IMR-90 (cell line): Measurements from ENCODE around the gene DMXL1. TPM values are rescaled to one million over a fixed set of nuclear protein-coding genes. Genes with fewer than 3 reads are reported as not detected.

Source experiments
- ATAC-seq: fragments of 200-7000 bp; cut with Tn5 transposase; 2 replicates; pipeline ENCODE4 v1.9.1; 2020; ENCODE audit warnings: low read depth, mild to moderate bottlenecking, moderate library complexity
- BruUV-seq: library from RNA; stranded (reverse); fragments of 400-500 nt; replicated peaks from 2 replicates; lab custom pipeline; 2021; lab: Mats Ljungman, UMichigan
- CTCF ChIA-PET: fragments of 300-600 bp; formaldehyde crosslinking; extraction: SDS; loops from one replicate; lab custom pipeline; 2021; ENCODE audit warnings: antibody characterized with exemption; lab: Yijun Ruan, JAX
- POLR2A ChIA-PET: fragments of 300-600 bp; sonication (Branson Sonifier 250); formaldehyde crosslinking; loops from one replicate; lab custom pipeline; 2022; ENCODE audit warnings: antibody characterized with exemption; ENCODE audit not compliant: unreplicated experiment; lab: Charles Lee
- DNase-seq: peaks from one replicate; pipeline ENCODE4 v3.0.0; 2013
- H2AFZ ChIP-seq: replicated peaks from 2 replicates; pipeline ENCODE3; 2013; ENCODE audit warnings: low read length, mild to moderate bottlenecking; ENCODE audit not compliant: poor library complexity
- H2AK5ac ChIP-seq: 2 replicates; pipeline ENCODE4 v1.6.1; 2013; ENCODE audit warnings: low read depth, low read length, inconsistent platforms
- H2AK9ac ChIP-seq: replicated peaks from 2 replicates; pipeline ENCODE3; 2013; ENCODE audit warnings: mild to moderate bottlenecking, low read depth, low read length, moderate library complexity; ENCODE audit not compliant: poor library complexity
- H2BK120ac ChIP-seq: 2 replicates; pipeline ENCODE4 v1.6.1; 2013; ENCODE audit warnings: low read depth, low read length, inconsistent platforms
- H2BK15ac ChIP-seq: 3 replicates; pipeline ENCODE4 v1.6.1; 2013; ENCODE audit warnings: low read depth, low read length, inconsistent platforms
- H2BK20ac ChIP-seq: 2 replicates; pipeline ENCODE4 v1.6.1; 2013; ENCODE audit warnings: low read depth, mild to moderate bottlenecking, inconsistent platforms, low read length, moderate library complexity
- H2BK5ac ChIP-seq: 2 replicates; pipeline ENCODE4 v1.6.1; 2013; ENCODE audit warnings: mild to moderate bottlenecking, low read depth, low read length, inconsistent platforms; ENCODE audit not compliant: poor library complexity, severe bottlenecking
- H3K14ac ChIP-seq: replicated peaks from 2 replicates; pipeline ENCODE4 v1.6.1; 2013; ENCODE audit warnings: low read depth, low read length, inconsistent platforms
- H3K18ac ChIP-seq: 2 replicates; pipeline ENCODE4 v1.6.1; 2013; ENCODE audit warnings: low read depth, low read length, control low read depth
- H3K23ac ChIP-seq: 2 replicates; pipeline ENCODE4 v1.6.1; 2013; ENCODE audit warnings: low read depth, low read length, inconsistent platforms
- H3K27ac ChIP-seq: 2 replicates; pipeline ENCODE4 v1.5.1; 2013; ENCODE audit warnings: mild to moderate bottlenecking, control low read depth, low read length; ENCODE audit not compliant: insufficient read depth
- H3K27me3 ChIP-seq: 2 replicates; pipeline ENCODE4 v1.6.1; 2013; ENCODE audit warnings: low read length; ENCODE audit not compliant: control insufficient read depth, insufficient read depth
- H3K36me3 ChIP-seq: 2 replicates; pipeline ENCODE4 v1.6.1; 2013; ENCODE audit warnings: low read length, mixed read lengths; ENCODE audit not compliant: control insufficient read depth, insufficient read depth
- H3K4ac ChIP-seq: 2 replicates; pipeline ENCODE4 v1.6.1; 2013; ENCODE audit warnings: low read depth, low read length, inconsistent platforms
- H3K4me1 ChIP-seq: 2 replicates; pipeline ENCODE4 v1.6.1; 2013; ENCODE audit warnings: low read length, mixed read lengths; ENCODE audit not compliant: control insufficient read depth, insufficient read depth
- H3K4me2 ChIP-seq: 2 replicates; pipeline ENCODE4 v1.6.1; 2013; ENCODE audit warnings: low read depth, mild to moderate bottlenecking, control low read depth, low read length, moderate library complexity
- H3K4me3 ChIP-seq: 2 replicates; pipeline ENCODE4 v1.5.1; 2013; ENCODE audit warnings: low read depth, mild to moderate bottlenecking, control low read depth, low read length, moderate library complexity; ENCODE audit not compliant: insufficient read depth
- H3K56ac ChIP-seq: 2 replicates; pipeline ENCODE4 v1.6.1; 2013; ENCODE audit warnings: low read length, inconsistent platforms; ENCODE audit not compliant: insufficient read depth; ENCODE audit errors: extremely low read depth
- H3K79me1 ChIP-seq, 2 experiments: 2 replicates each; pipeline ENCODE4 v1.6.1; 2013; ENCODE audit warnings: low read length in 2 of 2, inconsistent platforms in 1 of 2, low read depth in 1 of 2
- H3K9ac ChIP-seq: 2 replicates; pipeline ENCODE4 v1.6.1; 2013; ENCODE audit warnings: low read depth, low read length, control low read depth
- H3K9me1 ChIP-seq: 2 replicates; pipeline ENCODE4 v1.6.1; 2013; ENCODE audit warnings: low read length, inconsistent platforms; ENCODE audit not compliant: insufficient read depth
- H3K9me3 ChIP-seq: 2 replicates; pipeline ENCODE4 v1.6.1; 2013; ENCODE audit warnings: low read length; ENCODE audit not compliant: control insufficient read depth, insufficient read depth
- H4K20me1 ChIP-seq: 2 replicates; pipeline ENCODE4 v1.6.1; 2013; ENCODE audit warnings: low read length, inconsistent platforms; ENCODE audit not compliant: insufficient read depth
- H4K5ac ChIP-seq: 2 replicates; pipeline ENCODE4 v1.6.1; 2013; ENCODE audit warnings: mild to moderate bottlenecking, low read depth, low read length, control low read depth
- H4K8ac ChIP-seq, 2 experiments: 2 replicates each; pipeline ENCODE4 v1.6.1; 2013; ENCODE audit warnings: low read depth in 2 of 2, low read length in 2 of 2, control low read depth in 1 of 2, inconsistent platforms in 1 of 2
- H4K91ac ChIP-seq: 2 replicates; pipeline ENCODE4 v1.6.1; 2013; ENCODE audit warnings: low read depth, low read length, inconsistent platforms; ENCODE audit not compliant: insufficient read depth
- CEBPB ChIP-seq: IDR thresholded peaks from 2 replicates; pipeline ENCODE4 v1.6.1; 2012; ENCODE audit warnings: low read depth, low read length, improper control_type of control experiment
- FOS ChIP-seq: fragments of 150-350 bp; IDR thresholded peaks from 2 replicates; pipeline ENCODE4 v1.6.1; 2016; ENCODE audit warnings: low read depth, low read length
- MAFK ChIP-seq: IDR thresholded peaks from 2 replicates; pipeline ENCODE4 v1.6.1; 2012; ENCODE audit warnings: low read depth, low read length, improper control_type of control experiment
- MXI1 ChIP-seq: IDR thresholded peaks from 2 replicates; pipeline ENCODE4 v1.6.1; 2012; ENCODE audit warnings: low read depth, mild to moderate bottlenecking, low read length, moderate library complexity, borderline replicate concordance
- POLR2A ChIP-seq: IDR thresholded peaks from 2 replicates; pipeline ENCODE4 v1.6.1; 2012; ENCODE audit warnings: mild to moderate bottlenecking, low read depth, low read length
- RAD21 ChIP-seq: IDR thresholded peaks from 2 replicates; pipeline ENCODE4 v1.6.1; 2012; ENCODE audit warnings: low read length, improper control_type of control experiment
- RFX5 ChIP-seq: IDR thresholded peaks from 2 replicates; pipeline ENCODE4 v1.8.0; 2012; ENCODE audit warnings: low read depth, mild to moderate bottlenecking, low read length, moderate library complexity
- WGBS, 2 experiments: methylation state at CpG; one replicate each; pipeline versions ENCODE4 v1.1.5 to v1.1.7; 2013; ENCODE audit warnings: missing lambda C conversion rate in 2 of 2; ENCODE audit not compliant: insufficient read length in 1 of 2; ENCODE audit errors: extremely low coverage in 2 of 2; 5-methylcytosine and 5-hydroxymethylcytosine counted together
- dilution Hi-C: fragments of 300-500 bp; cut with HindIII; formaldehyde crosslinking; loops from one replicate; pipeline ENCODE4 v1.14.3; 2018; ENCODE audit warnings: low sequenced_read_pairs; ENCODE audit not compliant: unreplicated experiment
- in situ Hi-C: fragments of 300-500 bp; cut with MboI; formaldehyde crosslinking; loops from 3 replicates; pipeline ENCODE4 v1.14.3; 2019; ENCODE audit warnings: low sequenced_read_pairs, inconsistent platforms, mixed read lengths
- intact Hi-C: fragments of 100-400 bp; cut with micrococcal nuclease; formaldehyde crosslinking; loops from 2 replicates; pipeline ENCODE4 v1.10.0; 2022
- polyA plus RNA-seq, 3 experiments: library from polyadenylated mRNA; depleted of rRNA; stranded (reverse); fragments of >200 nt; gene quantifications; 2 replicates each; pipeline ENCODE4 v1.2.3, GENCODE V29; 2012; ENCODE audit warnings: low replicate concordance in 1 of 3
- total RNA-seq: library from RNA; depleted of rRNA; stranded (reverse); fragments of >200 nt; gene quantifications from 2 replicates; pipeline ENCODE4 v1.2.3, GENCODE V29; 2012
- TF ChIP-seq, protein P1 (sequence below): fragments of 150-350 bp; IDR thresholded peaks from 2 replicates; pipeline ENCODE4 v1.6.1; 2017; ENCODE audit warnings: mild to moderate bottlenecking, antibody characterized with exemption, low read length, low read depth

DMXL1 gene
- total and polyA plus RNA-seq, 2 of the 4 experiments (the other 2 are of a cell fraction) = 8.1 to 21.5 TPM

GRCh38 chr5:119088438-119088837 lies 17.6 kb downstream of the DMXL1 start:
- H3K23ac ChIP-seq = no peak overlapping the region
- no peak overlapping the region for H3K4ac ChIP-seq
- H3K27ac ChIP-seq = no peak overlapping the region
- H4K20me1 ChIP-seq = no peaks in the 10 kb centered on the region; the same call in 1 of the 2 replicates
- no TSS peak for BruUV-seq
- no peak overlapping the region for H2AK5ac ChIP-seq
- H3K4me1 ChIP-seq = no peaks in the 10 kb centered on the region
- H4K5ac ChIP-seq = no peak overlapping the region
- H2AFZ ChIP-seq = no peak overlapping the region
- H4K8ac ChIP-seq = no peak overlapping the region
- DNase-seq = peak; percentile 1
- H3K56ac ChIP-seq = no peak overlapping the region
- no peak overlapping the region for H2AK9ac ChIP-seq
- H3K9ac ChIP-seq = no peak overlapping the region
- WGBS, 2 experiments = no CpG with 5 or more reads among the region's 2 CpGs
- no peaks in the 10 kb centered on the region for H3K9me3 ChIP-seq
- H3K79me1 ChIP-seq = peaks cover 23 to 29% of the 10 kb centered on the region in 2 experiments
- TF ChIP-seq RFX5 (no peak), MXI1 (no peak), POLR2A (no peak), RAD21 (no peak), MAFK (no peak), CEBPB (no peak), FOS (no peak)
- TF ChIP-seq, protein P1, sequence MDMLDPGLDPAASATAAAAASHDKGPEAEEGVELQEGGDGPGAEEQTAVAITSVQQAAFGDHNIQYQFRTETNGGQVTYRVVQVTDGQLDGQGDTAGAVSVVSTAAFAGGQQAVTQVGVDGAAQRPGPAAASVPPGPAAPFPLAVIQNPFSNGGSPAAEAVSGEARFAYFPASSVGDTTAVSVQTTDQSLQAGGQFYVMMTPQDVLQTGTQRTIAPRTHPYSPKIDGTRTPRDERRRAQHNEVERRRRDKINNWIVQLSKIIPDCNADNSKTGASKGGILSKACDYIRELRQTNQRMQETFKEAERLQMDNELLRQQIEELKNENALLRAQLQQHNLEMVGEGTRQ = no peak
- H2BK5ac ChIP-seq = no peak overlapping the region
- CTCF ChIA-PET = no interaction called here
- POLR2A ChIA-PET = no interaction called here
- dilution Hi-C loops (no loop called here), in situ Hi-C loops (no loop called here), intact Hi-C loops (no loop called here)
- H3K4me3 ChIP-seq = no peak overlapping the region
- H3K14ac ChIP-seq = no peak overlapping the region
- H2BK20ac ChIP-seq = no peak overlapping the region
- no peak overlapping the region for H3K18ac ChIP-seq
- H3K36me3 ChIP-seq = no peaks in the 10 kb centered on the region
- H2BK15ac ChIP-seq = no peak overlapping the region
- H4K91ac ChIP-seq = no peak overlapping the region
- H3K27me3 ChIP-seq = no peaks in the 10 kb centered on the region
- no peak overlapping the region for H3K4me2 ChIP-seq
- ATAC-seq = peak; percentile 11; the same call in 1 of the 2 replicates
- no peak overlapping the region for H2BK120ac ChIP-seq
- 0 out of 2 replicates have a peak, but pooled peaks cover 2% of the 10 kb centered on the region for H3K9me1 ChIP-seq
